C4-2B (cell line): ENCODE data around the gene STXBP2.
"Not testable (repeated sequence)": the region's sequence is repeated elsewhere in the genome, so short reads cannot be mapped to it uniquely, and the experiment has no call there.

Source experiments
- CTCF ChIP-seq: fragments of 450-650 bp; conservative IDR thresholded peaks from 2 replicates; pipeline ENCODE4 v1.5.1; 2017; ENCODE audit warnings: mild to moderate bottlenecking
- ZFX ChIP-seq: fragments of 450-650 bp; IDR thresholded peaks from 2 replicates; pipeline ENCODE4 v1.6.1; 2017

- TF ChIP-seq CTCF, ZFX: not testable (repeated sequence)
These were observed 7.0 kb downstream of the STXBP2 start for GRCh38 chr19:7643629-7644549.
